H9 (cell line): ENCODE data around the gene SUMO4. TPM values are rescaled to one million over a fixed set of nuclear protein-coding genes. Genes with fewer than 3 reads are reported as not detected.

Experiments
- DNase-seq: peaks from one replicate; pipeline ENCODE4 v3.0.0-alpha.2; 2017
- H2AFZ ChIP-seq: one replicate; pipeline ENCODE4 v1.6.1; 2013; ENCODE audit warnings: mild to moderate bottlenecking, low read length, control low read depth, moderate library complexity
- H2AK5ac ChIP-seq: 2 replicates; pipeline ENCODE4 v1.6.1; 2013; ENCODE audit warnings: low read length, control low read depth, mixed read lengths; ENCODE audit not compliant: insufficient read length
- H2BK120ac ChIP-seq: one replicate; pipeline ENCODE4 v1.6.1; 2013; ENCODE audit warnings: low read depth, mild to moderate bottlenecking, low read length, control low read depth, inconsistent platforms; ENCODE audit not compliant: poor library complexity, severe bottlenecking
- H2BK12ac ChIP-seq: 2 replicates; pipeline ENCODE4 v1.6.1; 2013; ENCODE audit warnings: low read length, control low read depth, mixed read lengths, low read depth; ENCODE audit not compliant: insufficient read length
- H2BK15ac ChIP-seq: 2 replicates; pipeline ENCODE4 v1.6.1; 2013; ENCODE audit warnings: low read depth, low read length, control low read depth
- H2BK20ac ChIP-seq: one replicate; pipeline ENCODE4 v1.6.1; 2013; ENCODE audit warnings: low read depth, mild to moderate bottlenecking, low read length, control low read depth, inconsistent platforms; ENCODE audit not compliant: poor library complexity, severe bottlenecking
- H2BK5ac ChIP-seq: 2 replicates; pipeline ENCODE4 v1.6.1; 2013; ENCODE audit warnings: low read length, control low read depth, mixed read lengths; ENCODE audit not compliant: insufficient read length
- H3K14ac ChIP-seq: 2 replicates; pipeline ENCODE4 v1.6.1; 2013; ENCODE audit warnings: low read length, control low read depth; ENCODE audit not compliant: insufficient read depth
- H3K18ac ChIP-seq: 2 replicates; pipeline ENCODE4 v1.6.1; 2013; ENCODE audit warnings: low read depth, mild to moderate bottlenecking, mixed read lengths, low read length, control low read depth; ENCODE audit not compliant: insufficient read length
- H3K23ac ChIP-seq: 2 replicates; pipeline ENCODE4 v1.6.1; 2013; ENCODE audit warnings: low read length, control low read depth, mixed read lengths, low read depth; ENCODE audit not compliant: insufficient read length
- H3K23me2 ChIP-seq: 2 replicates; pipeline ENCODE4 v1.6.1; 2013; ENCODE audit warnings: low read depth, mild to moderate bottlenecking, mixed read lengths, low read length, control low read depth; ENCODE audit not compliant: insufficient read length, poor library complexity, severe bottlenecking
- H3K27ac ChIP-seq: 2 replicates; pipeline ENCODE4 v1.5.1; 2013; ENCODE audit warnings: low read length, control low read depth, mixed read lengths, low read depth; ENCODE audit not compliant: insufficient read length
- H3K27me3 ChIP-seq: 2 replicates; pipeline ENCODE4 v1.6.1; 2013; ENCODE audit warnings: low read length, control low read depth, inconsistent platforms; ENCODE audit not compliant: insufficient read depth
- H3K4ac ChIP-seq: 2 replicates; pipeline ENCODE4 v1.6.1; 2013; ENCODE audit warnings: low read depth, mild to moderate bottlenecking, control low read depth, inconsistent platforms, low read length, moderate library complexity
- H3K4me1 ChIP-seq: 2 replicates; pipeline ENCODE4 v1.6.1; 2013; ENCODE audit warnings: low read length, control low read depth, inconsistent platforms; ENCODE audit not compliant: insufficient read depth
- H3K4me2 ChIP-seq: 2 replicates; pipeline ENCODE4 v1.6.1; 2013; ENCODE audit warnings: low read length, control low read depth, mixed read lengths; ENCODE audit not compliant: insufficient read length, insufficient read depth
- H3K56ac ChIP-seq: 2 replicates; pipeline ENCODE4 v1.6.1; 2013; ENCODE audit warnings: low read depth, mild to moderate bottlenecking, mixed read lengths, low read length, control low read depth; ENCODE audit not compliant: insufficient read length
- H3K79me1 ChIP-seq: 2 replicates; pipeline ENCODE4 v1.6.1; 2013; ENCODE audit warnings: low read depth, mild to moderate bottlenecking, moderate library complexity, low read length, control low read depth, inconsistent platforms; ENCODE audit not compliant: insufficient read depth, poor library complexity, severe bottlenecking
- H3K79me2 ChIP-seq: 2 replicates; pipeline ENCODE4 v1.6.1; 2013; ENCODE audit warnings: low read length, control low read depth, inconsistent platforms; ENCODE audit not compliant: insufficient read depth
- H3K9ac ChIP-seq: 2 replicates; pipeline ENCODE4 v1.6.1; 2013; ENCODE audit warnings: low read length, control low read depth, mixed read lengths; ENCODE audit not compliant: insufficient read length; ENCODE audit errors: extremely low read depth
- H3K9me3 ChIP-seq: one replicate; pipeline ENCODE4 v1.6.1; 2013; ENCODE audit warnings: low read depth, low read length, inconsistent platforms; ENCODE audit not compliant: control insufficient read depth
- H3T11ph ChIP-seq: one replicate; pipeline ENCODE4 v1.6.1; 2013; ENCODE audit warnings: mild to moderate bottlenecking, low read length, control low read depth, inconsistent platforms
- H4K20me1 ChIP-seq: one replicate; pipeline ENCODE4 v1.6.1; 2013; ENCODE audit not compliant: control insufficient read depth, insufficient read length, insufficient read depth
- H4K5ac ChIP-seq: 2 replicates; pipeline ENCODE4 v1.6.1; 2013; ENCODE audit warnings: low read depth, mild to moderate bottlenecking, mixed read lengths, low read length, control low read depth; ENCODE audit not compliant: insufficient read length
- H4K8ac ChIP-seq: replicated peaks from 2 replicates; pipeline ENCODE4 v1.6.1; 2013; ENCODE audit warnings: low read length, control low read depth, mixed read lengths, low read depth; ENCODE audit not compliant: insufficient read length
- H4K91ac ChIP-seq: 2 replicates; pipeline ENCODE4 v1.6.1; 2013; ENCODE audit warnings: low read depth, mild to moderate bottlenecking, moderate library complexity, mixed read lengths, low read length, control low read depth; ENCODE audit not compliant: insufficient read length
- H3K27ac Mint-ChIP-seq, 3 experiments: 2 replicates in 2 of 3; 3 replicates in 1 of 3; pipeline ENCODE4 v1.8.0; 2020 to 2021; ENCODE audit warnings: mixed read lengths in 3 of 3, mild to moderate bottlenecking in 1 of 3, moderate library complexity in 1 of 3
- H3K27me3 Mint-ChIP-seq: 2 replicates; pipeline ENCODE4 v1.8.0; 2021; ENCODE audit warnings: low read depth, mild to moderate bottlenecking, moderate library complexity, mixed read lengths
- H3K36me3 Mint-ChIP-seq, 3 experiments: 2 replicates in 2 of 3; 3 replicates in 1 of 3; pipeline ENCODE4 v1.8.0; 2020 to 2021; ENCODE audit warnings: low read depth in 3 of 3, mixed read lengths in 3 of 3; ENCODE audit not compliant: insufficient read depth in 1 of 3
- H3K4me1 Mint-ChIP-seq, 2 experiments: 2 replicates each; pipeline ENCODE4 v1.8.0; 2020; ENCODE audit warnings: mixed read lengths in 2 of 2
- H3K4me3 Mint-ChIP-seq, 2 experiments: 2 replicates in 1 of 2; 3 replicates in 1 of 2; pipeline ENCODE4 v1.8.0; 2020 to 2021; ENCODE audit warnings: mild to moderate bottlenecking in 2 of 2, mixed read lengths in 2 of 2, moderate library complexity in 1 of 2
- H3K9me3 Mint-ChIP-seq, 2 experiments: 2 replicates in 1 of 2; 3 replicates in 1 of 2; pipeline ENCODE4 v1.8.0; 2020; ENCODE audit warnings: mild to moderate bottlenecking in 2 of 2, mixed read lengths in 2 of 2, moderate library complexity in 1 of 2
- CTCF ChIP-seq: fragments of 200-600 bp; sonication (generic); conservative IDR thresholded peaks from 3 replicates; pipeline ENCODE4 v1.8.0; 2021; ENCODE audit warnings: antibody characterized with exemption, mild to moderate bottlenecking
- WGBS: extraction: QIAGEN DNeasy Blood & Tissue Kit; methylation state at CpG from one replicate; pipeline ENCODE4 v1.1.7; 2013; ENCODE audit warnings: missing lambda C conversion rate, low lambda C conversion rate, mixed read lengths; ENCODE audit not compliant: insufficient read length; ENCODE audit errors: extremely low coverage; 5-methylcytosine and 5-hydroxymethylcytosine counted together
- total RNA-seq: library from RNA; stranded (reverse); gene quantifications from 2 replicates; pipeline ENCODE4 v1.2.1, GENCODE V29; 2021

Gene SUMO4
- total RNA-seq, 1 experiment from 2014 or later: 1.5 TPM

GRCh38 chr6:149446791-149447376 is 46.8 kb downstream of the SUMO4 start:
- Histone ChIP-seq H2BK120ac (no peak overlapping the region), H4K5ac (no peak overlapping the region), H3K9me3 (no peaks in the 10 kb centered on the region), H3K23ac (no peak overlapping the region), H4K91ac (no peak overlapping the region), H4K20me1 (no peaks in the 10 kb centered on the region), H2AK5ac (no peak overlapping the region), H3K4me2 (no peak overlapping the region), H3K27me3 (peaks cover 14% of the 10 kb centered on the region; the same call in 1 of the 2 replicates), H2BK5ac (no peak overlapping the region), H3K14ac (no peak overlapping the region), H2BK12ac (no peak overlapping the region), H3K79me2 (no peaks in the 10 kb centered on the region), H3T11ph (no peak overlapping the region), H2BK20ac (no peak overlapping the region), H3K9ac (no peak overlapping the region), H3K18ac (no peak overlapping the region), H3K27ac (no peak overlapping the region), H3K4ac (no peak overlapping the region), H3K4me1 (no peaks in the 10 kb centered on the region), H2BK15ac (no peak overlapping the region), H3K23me2 (peaks cover 6% of the 10 kb centered on the region), H3K79me1 (no peaks in the 10 kb centered on the region), H4K8ac (no peak overlapping the region), H3K56ac (no peak overlapping the region), H2AFZ (no peak overlapping the region)
- no CpG with 5 or more reads among the region's 5 CpGs for WGBS
- Mint-ChIP-seq H3K9me3 (peaks cover 0 to 3% of the 10 kb centered on the region in 2 experiments; a peak in 3 of 5 replicates), H3K4me3 (no peak overlapping the region), H3K36me3 (no peaks in the 10 kb centered on the region), H3K27me3 (peaks cover 33% of the 10 kb centered on the region), H3K27ac (peak overlapping the region in 1 of 3 experiments; percentile 45; a peak in 1 of 7 replicates), H3K4me1 (0 out of 4 replicates have a peak, but pooled peaks cover 0 to 2% of the 10 kb centered on the region in 2 experiments)
- no peak for DNase-seq
- TF ChIP-seq CTCF: peak; percentile 45
